Measurements from ENCODE around the gene KCNE3. TPM values are rescaled to one million over a fixed set of nuclear protein-coding genes. Genes with fewer than 3 reads are reported as not detected.

KCNE3 gene
- total and polyA plus RNA-seq, 2 experiments from 2014 or later: 2.3 to 10.6 TPM

- TF ChIP-seq ZNF462 (CRISPR knock-in tag; IDR thresholded peaks at IDR 0.05): no peak
- no peak for TF ChIP-seq STAT1 (IDR thresholded peaks at IDR 0.05; ENCODE audit: unreplicated experiment)
Observed at GRCh38 chr11:74485868-74486267, 18.5 kb upstream of the KCNE3 start (continued).

GRCh38 chr11:74480688-74481417, 13.5 kb upstream of the KCNE3 start:
- DNase-seq (ENCODE audit: low spot score) (no peak), ATAC-seq (no peak)
- no peak overlapping the region for H3K27ac ChIP-seq (ENCODE audit: low read depth)
- no peaks in the 10 kb centered on the region for H4K20me1 ChIP-seq (replicated peaks; ENCODE audit: insufficient read depth)
- H3K4me3 ChIP-seq: no peak overlapping the region
- no peak overlapping the region for H3K4me2 ChIP-seq
- H3K9me3 Mint-ChIP-seq: no peaks in the 10 kb centered on the region; the same call in 2 of the 3 replicates
- H3F3A ChIP-seq (replicated peaks; ENCODE audit: low read depth): no peaks in the 10 kb centered on the region
- peaks cover 5% of the 10 kb centered on the region; the same call in 2 of the 3 replicates for H3K4me1 Mint-ChIP-seq
- no peak overlapping the region; the same call in 1 of the 2 replicates for H2AFZ ChIP-seq
- peaks cover 5% of the 10 kb centered on the region for H3K27me3 Mint-ChIP-seq (ENCODE audit: insufficient read depth, low read depth, poor library complexity)
- no peaks in the 10 kb centered on the region for H3K79me2 ChIP-seq (replicated peaks; ENCODE audit: insufficient read depth)
- no peaks in the 10 kb centered on the region for H3K27me3 ChIP-seq (ENCODE audit: insufficient read depth)
- no peak overlapping the region for H3K4me3 Mint-ChIP-seq
- H3K36me3 Mint-ChIP-seq (ENCODE audit: low read depth): no peaks in the 10 kb centered on the region
- no peaks in the 10 kb centered on the region for H3K36me3 ChIP-seq (ENCODE audit: insufficient read depth)
- H3K27ac Mint-ChIP-seq: no peak overlapping the region
- 0 out of 2 replicates have a peak, but pooled peaks cover 6% of the 10 kb centered on the region for H3K9me2 ChIP-seq (ENCODE audit: insufficient read depth)
- no peaks in the 10 kb centered on the region for H3K4me1 ChIP-seq (ENCODE audit: insufficient read depth)
- no peak for TF ChIP-seq REST (IDR thresholded peaks at IDR 0.05; ENCODE audit: unreplicated experiment)
- no peak for TF ChIP-seq ZNF114 (CRISPR knock-in tag; IDR thresholded peaks at IDR 0.05)
